Astrocyte (in vitro differentiated cells and primary cell): ENCODE measurements around the gene KNSTRN. TPM values are rescaled to one million over a fixed set of nuclear protein-coding genes. Genes with fewer than 3 reads are reported as not detected.
A peak's percentile ranks its signal among the peaks of the same experiment; 100 is the strongest.

ENCODE experiments used
- DNase-seq: peaks from one replicate; pipeline ENCODE4 v3.0.0-alpha.2; 2010; ENCODE audit warnings: low read depth
- FAIRE-seq: peaks from 2 replicates; lab custom pipeline; 2011; peaks lifted over from hg19 to GRCh38; lab: Jason Lieb, UNC
- H2AFZ ChIP-seq: 2 replicates; pipeline ENCODE4 v1.6.0; 2012; ENCODE audit warnings: low read depth, low read length, inconsistent platforms
- H3K27ac ChIP-seq: 2 replicates; pipeline ENCODE4 v1.5.1; 2011; ENCODE audit warnings: low read depth, low read length, inconsistent platforms
- H3K27me3 ChIP-seq: 2 replicates; pipeline ENCODE4 v1.6.0; 2011; ENCODE audit warnings: low read length, inconsistent platforms; ENCODE audit not compliant: insufficient read depth
- H3K36me3 ChIP-seq: 2 replicates; pipeline ENCODE4 v1.5.1; 2011; ENCODE audit warnings: low read length, inconsistent platforms; ENCODE audit not compliant: insufficient read depth
- H3K4me1 ChIP-seq: 2 replicates; pipeline ENCODE4 v1.5.1; 2011; ENCODE audit warnings: low read length, inconsistent platforms; ENCODE audit not compliant: insufficient read depth
- H3K4me2 ChIP-seq: 2 replicates; pipeline ENCODE4 v1.6.0; 2012; ENCODE audit warnings: low read length, inconsistent platforms
- H3K4me3 ChIP-seq: 2 replicates; pipeline ENCODE4 v1.5.1; 2011; ENCODE audit warnings: low read depth, mild to moderate bottlenecking, low read length, inconsistent platforms; ENCODE audit not compliant: insufficient read depth
- H3K79me2 ChIP-seq: 2 replicates; pipeline ENCODE4 v1.6.0; 2012; ENCODE audit warnings: mild to moderate bottlenecking, low read length, inconsistent platforms; ENCODE audit not compliant: insufficient read depth
- H3K9ac ChIP-seq: 2 replicates; pipeline ENCODE4 v1.6.0; 2012; ENCODE audit warnings: mild to moderate bottlenecking, low read length, inconsistent platforms
- H3K9me3 ChIP-seq: 2 replicates; pipeline ENCODE4 v1.5.1; 2012; ENCODE audit warnings: low read depth, mild to moderate bottlenecking, low read length, inconsistent platforms; ENCODE audit not compliant: insufficient read depth
- H4K20me1 ChIP-seq: 2 replicates; pipeline ENCODE4 v1.6.0; 2012; ENCODE audit warnings: low read length, inconsistent platforms; ENCODE audit not compliant: insufficient read depth
- H3K27ac Mint-ChIP-seq: one replicate; pipeline ENCODE4 v1.8.0; 2021; ENCODE audit warnings: mild to moderate bottlenecking, mixed read lengths; ENCODE audit not compliant: unreplicated experiment
- H3K27me3 Mint-ChIP-seq: one replicate; pipeline ENCODE4 v1.8.0; 2021; ENCODE audit warnings: low read depth, mixed read lengths; ENCODE audit not compliant: unreplicated experiment
- H3K36me3 Mint-ChIP-seq: one replicate; pipeline ENCODE4 v1.8.0; 2021; ENCODE audit warnings: low read depth, mixed read lengths; ENCODE audit not compliant: unreplicated experiment
- H3K4me1 Mint-ChIP-seq: one replicate; pipeline ENCODE4 v1.8.0; 2021; ENCODE audit warnings: low read depth, mixed read lengths; ENCODE audit not compliant: unreplicated experiment
- H3K4me3 Mint-ChIP-seq: one replicate; pipeline ENCODE4 v1.8.0; 2021; ENCODE audit warnings: mild to moderate bottlenecking, moderate library complexity, mixed read lengths; ENCODE audit not compliant: unreplicated experiment
- H3K9me3 Mint-ChIP-seq: one replicate; pipeline ENCODE4 v1.8.0; 2021; ENCODE audit warnings: mild to moderate bottlenecking, mixed read lengths; ENCODE audit not compliant: unreplicated experiment
- EZH2 ChIP-seq: IDR thresholded peaks from 2 replicates; pipeline ENCODE4 v1.6.1; 2012; ENCODE audit warnings: mild to moderate bottlenecking, low read length, inconsistent platforms; ENCODE audit not compliant: insufficient read depth
- total RNA-seq: library from RNA; stranded (reverse); gene quantifications from 2 replicates; pipeline ENCODE4 v1.2.1, GENCODE V29; 2021
- TF ChIP-seq, protein P1 (sequence below): IDR thresholded peaks from 2 replicates; pipeline ENCODE4 v1.5.1; 2011; ENCODE audit warnings: low read depth, mild to moderate bottlenecking, inconsistent platforms, low read length, moderate library complexity; ENCODE audit not compliant: insufficient read depth

KNSTRN gene
- total RNA-seq, 1 donor from 2014 or later = 37.8 TPM

DNA sequence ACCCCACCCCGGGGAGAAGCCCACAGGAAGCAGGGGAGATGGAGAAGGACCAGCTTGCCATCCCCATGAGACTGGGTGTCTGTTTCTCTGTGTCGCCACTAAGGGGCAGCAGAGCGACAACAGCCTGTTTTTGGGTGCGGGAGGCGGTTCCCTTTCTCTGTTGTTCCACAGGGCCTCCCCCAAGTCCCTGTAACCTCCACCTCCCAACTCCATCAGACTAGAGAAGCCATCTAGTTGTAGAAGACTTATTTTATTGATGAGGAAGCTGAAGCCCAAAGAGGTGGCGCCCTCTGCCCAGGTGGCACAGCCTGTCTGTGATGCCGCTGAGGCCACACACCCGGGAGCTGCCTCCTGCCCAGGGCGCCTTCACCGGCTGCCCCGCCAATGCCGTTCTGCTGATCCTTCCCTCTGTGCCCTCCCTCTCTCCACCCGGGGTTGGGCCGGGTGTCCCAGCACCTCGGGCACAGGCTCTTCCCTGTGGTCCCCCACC, 37.8 kb upstream of the KNSTRN start:
- H3K79me2 ChIP-seq = peaks cover 9% of the 10 kb centered on the region
- Mint-ChIP-seq H3K4me1 (peaks cover 22% of the 10 kb centered on the region), H3K9me3 (peaks cover 2% of the 10 kb centered on the region), H3K4me3 (no peak overlapping the region), H3K27ac (peak overlapping the region; percentile 93), H3K27me3 (peaks cover 14% of the 10 kb centered on the region), H3K36me3 (no peaks in the 10 kb centered on the region)
- H4K20me1 ChIP-seq = no peaks in the 10 kb centered on the region
- H3K9ac ChIP-seq = peak overlapping the region; percentile 87
- no peak for TF ChIP-seq EZH2
- TF ChIP-seq, protein P1, sequence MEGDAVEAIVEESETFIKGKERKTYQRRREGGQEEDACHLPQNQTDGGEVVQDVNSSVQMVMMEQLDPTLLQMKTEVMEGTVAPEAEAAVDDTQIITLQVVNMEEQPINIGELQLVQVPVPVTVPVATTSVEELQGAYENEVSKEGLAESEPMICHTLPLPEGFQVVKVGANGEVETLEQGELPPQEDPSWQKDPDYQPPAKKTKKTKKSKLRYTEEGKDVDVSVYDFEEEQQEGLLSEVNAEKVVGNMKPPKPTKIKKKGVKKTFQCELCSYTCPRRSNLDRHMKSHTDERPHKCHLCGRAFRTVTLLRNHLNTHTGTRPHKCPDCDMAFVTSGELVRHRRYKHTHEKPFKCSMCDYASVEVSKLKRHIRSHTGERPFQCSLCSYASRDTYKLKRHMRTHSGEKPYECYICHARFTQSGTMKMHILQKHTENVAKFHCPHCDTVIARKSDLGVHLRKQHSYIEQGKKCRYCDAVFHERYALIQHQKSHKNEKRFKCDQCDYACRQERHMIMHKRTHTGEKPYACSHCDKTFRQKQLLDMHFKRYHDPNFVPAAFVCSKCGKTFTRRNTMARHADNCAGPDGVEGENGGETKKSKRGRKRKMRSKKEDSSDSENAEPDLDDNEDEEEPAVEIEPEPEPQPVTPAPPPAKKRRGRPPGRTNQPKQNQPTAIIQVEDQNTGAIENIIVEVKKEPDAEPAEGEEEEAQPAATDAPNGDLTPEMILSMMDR = peak; percentile 52
- peaks cover 45% of the 10 kb centered on the region for H3K4me1 ChIP-seq
- no peak for FAIRE-seq
- H3K27ac ChIP-seq = peak overlapping the region; percentile 99
- peak overlapping the region; percentile 19 for H2AFZ ChIP-seq
- DNase-seq = peak; percentile 52
- peak overlapping the region; percentile 79 for H3K4me2 ChIP-seq
- no peaks in the 10 kb centered on the region for H3K9me3 ChIP-seq
- H3K27me3 ChIP-seq = no peaks in the 10 kb centered on the region
- H3K36me3 ChIP-seq = no peaks in the 10 kb centered on the region
- no peak overlapping the region for H3K4me3 ChIP-seq

DNA sequence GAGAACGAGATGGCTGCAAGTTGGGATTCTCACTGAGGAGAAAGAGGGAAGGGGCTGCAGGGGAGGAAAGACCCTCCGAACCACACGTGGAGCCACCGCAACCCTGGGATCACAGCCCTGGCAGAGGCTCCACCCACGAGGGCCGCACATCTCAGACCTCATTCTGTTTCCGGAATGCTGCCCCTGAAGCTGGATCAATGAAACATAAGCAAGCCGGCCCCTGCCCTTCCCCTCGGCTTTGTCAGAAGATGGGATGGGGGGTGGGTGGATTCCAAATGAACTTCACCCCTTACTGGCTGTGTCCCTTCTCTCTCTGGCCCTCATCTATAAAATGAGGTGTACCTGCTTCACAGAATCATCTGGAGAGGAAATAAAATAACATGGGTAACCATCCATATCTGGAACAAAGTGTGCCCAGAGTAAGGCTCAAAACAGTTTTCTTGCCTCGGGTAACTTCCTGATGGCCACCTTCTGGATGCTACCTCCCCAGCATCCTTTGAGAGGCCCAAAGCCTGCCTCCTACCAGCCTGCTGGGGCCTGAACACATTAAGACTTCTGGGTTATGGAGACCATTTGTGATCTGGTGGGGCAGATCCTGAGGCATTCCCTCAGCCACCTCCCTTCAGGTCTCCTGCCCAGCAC, 37.2 kb upstream of the KNSTRN start:
- no peaks in the 10 kb centered on the region for H3K36me3 ChIP-seq
- Mint-ChIP-seq H3K27ac (no peak overlapping the region), H3K9me3 (peaks cover 2% of the 10 kb centered on the region), H3K4me3 (no peak overlapping the region), H3K27me3 (peaks cover 18% of the 10 kb centered on the region), H3K36me3 (no peaks in the 10 kb centered on the region), H3K4me1 (peaks cover 21% of the 10 kb centered on the region)
- H3K27ac ChIP-seq = no peak overlapping the region
- no peak for TF ChIP-seq EZH2
- TF ChIP-seq, protein P1 = no peak
- peaks cover 38% of the 10 kb centered on the region for H3K4me1 ChIP-seq
- H3K9ac ChIP-seq = no peak overlapping the region
- H2AFZ ChIP-seq = no peak overlapping the region
- DNase-seq = no peak
- H3K79me2 ChIP-seq = peaks cover 2% of the 10 kb centered on the region
- no peak overlapping the region for H3K4me3 ChIP-seq
- H3K4me2 ChIP-seq = no peak overlapping the region
- FAIRE-seq = no peak
- H3K27me3 ChIP-seq = no peaks in the 10 kb centered on the region
- H3K9me3 ChIP-seq = no peaks in the 10 kb centered on the region
- no peaks in the 10 kb centered on the region for H4K20me1 ChIP-seq
